Gastroesophageal sphincter (tissue), 4 donors: Measurements from ENCODE around the gene SPINT2. TPM values are rescaled to one million over a fixed set of nuclear protein-coding genes. Genes with fewer than 3 reads are reported as not detected.

Experiments used
- ATAC-seq: fragments of 150-250 bp; one replicate; pipeline ENCODE4 v1.9.1; 2016; ENCODE audit warnings: mild to moderate bottlenecking, moderate library complexity
- H3K27ac ChIP-seq, 4 donors: fragments of 200-600 bp; sonication (generic) in 3 of 4; 1 replicate in 3 of 4; 2 replicates in 1 of 4; pipeline ENCODE4 v1.5.1; 2016 to 2019
- H3K27me3 ChIP-seq: fragments of 200-600 bp; sonication (generic); one replicate; pipeline ENCODE4 v1.5.1; 2019
- H3K36me3 ChIP-seq, 2 donors: fragments of 200-600 bp; sonication (generic); one replicate each; pipeline ENCODE4 v1.5.1; 2019; ENCODE audit warnings: control low read depth in 1 of 2
- H3K4me1 ChIP-seq, 3 donors: fragments of 200-600 bp; sonication (generic); 1 replicate in 2 of 3; 2 replicates in 1 of 3; pipeline ENCODE4 v1.5.1; 2016 to 2019; ENCODE audit warnings: control low read depth in 2 of 3
- H3K4me3 ChIP-seq, 2 donors: fragments of 200-600 bp; sonication (generic); one replicate each; pipeline ENCODE4 v1.5.1; 2019; ENCODE audit warnings: mild to moderate bottlenecking in 1 of 2, moderate library complexity in 1 of 2
- H3K9me3 ChIP-seq, 3 donors: fragments of 200-600 bp; sonication (generic); one replicate each; pipeline ENCODE4 v1.5.1; 2017 to 2019; ENCODE audit warnings: control low read depth in 2 of 3
- CTCF ChIP-seq, 4 experiments: fragments of 200-600 bp in 2 of 4; fragments of 450-650 bp in 2 of 4; sonication (generic) in 1 of 4; IDR thresholded peaks; one replicate each; pipeline ENCODE4 v1.5.1; 2017 to 2019; ENCODE audit warnings: antibody characterized with exemption in 4 of 4, mild to moderate bottlenecking in 2 of 4, moderate library complexity in 2 of 4
- EP300 ChIP-seq: sonication (generic); formaldehyde crosslinking; IDR thresholded peaks from one replicate; pipeline ENCODE4 v1.6.1; 2017; ENCODE audit warnings: antibody characterized with exemption, mild to moderate bottlenecking
- POLR2A ChIP-seq, 2 donors: fragments of 450-650 bp; IDR thresholded peaks; one replicate each; pipeline ENCODE4 v1.6.1; 2017; ENCODE audit warnings: antibody characterized with exemption in 2 of 2, mild to moderate bottlenecking in 2 of 2, moderate library complexity in 1 of 2
- POLR2AphosphoS5 ChIP-seq: sonication (generic); formaldehyde crosslinking; IDR thresholded peaks from one replicate; pipeline ENCODE4 v1.6.1; 2017; ENCODE audit warnings: antibody characterized with exemption
- WGBS, 2 donors: methylation state at CpG; one replicate each; pipeline ENCODE4 v1.1.5; 2018; ENCODE audit warnings: low coverage in 1 of 2; 5-methylcytosine and 5-hydroxymethylcytosine counted together
- total RNA-seq, 4 donors: library from RNA; depleted of rRNA; stranded (reverse); fragments of >200 nt; gene quantifications; one replicate each; pipeline ENCODE4 v1.1.0, GENCODE V29; 2016

Gene SPINT2
- total RNA-seq, 4 donors from 2014 or later, result 2.1 to 51.7 (median 10.9) TPM

GRCh38 chr19:38274739-38275138 is 10.4 kb downstream of the SPINT2 start:
- 39 to 54% methylated on average over 8 of the region's 9 CpGs for WGBS, 2 donors
- ATAC-seq, result no peak
- no peaks in the 10 kb centered on the region for H3K36me3 ChIP-seq
- no peaks in the 10 kb centered on the region for H3K27me3 ChIP-seq
- TF ChIP-seq POLR2A (IDR thresholded peaks at IDR 0.05), result no peak
- H3K27ac ChIP-seq, result no peak overlapping the region
- H3K9me3 ChIP-seq, result no peaks in the 10 kb centered on the region
- H3K4me3 ChIP-seq, result no peak overlapping the region
- peaks cover 0 to 32% (median 12%) of the 10 kb centered on the region in 3 donors for H3K4me1 ChIP-seq

GRCh38 chr19:38276942-38277517 is 12.7 kb downstream of the SPINT2 start:
- H3K36me3 ChIP-seq, result no peaks in the 10 kb centered on the region
- no peak overlapping the region for H3K4me3 ChIP-seq
- ATAC-seq, result no peak
- no peaks in the 10 kb centered on the region for H3K27me3 ChIP-seq
- peaks cover 0 to 32% (median 12%) of the 10 kb centered on the region in 3 donors for H3K4me1 ChIP-seq
- H3K27ac ChIP-seq, result peak overlapping the region in 3 of 4 donors; percentile 67 to 79 (median 70)
- 86 to 93% methylated on average over 3 to 6 of the region's 7 CpGs for WGBS, 2 donors
- H3K9me3 ChIP-seq, result no peaks in the 10 kb centered on the region
- no peak for TF ChIP-seq EP300
- no peak for TF ChIP-seq POLR2AphosphoS5
- TF ChIP-seq POLR2A (IDR thresholded peaks at IDR 0.05), result no peak
- TF ChIP-seq CTCF (IDR thresholded peaks at IDR 0.05), result no peak

- Histone ChIP-seq H3K27me3 (no peaks in the 10 kb centered on the region), H3K9me3 (no peaks in the 10 kb centered on the region), H3K4me1 (peaks cover 0 to 32% (median 12%) of the 10 kb centered on the region in 3 donors), H3K27ac (peak overlapping the region in 3 of 4 donors; percentile 67 to 79 (median 70)), H3K36me3 (no peaks in the 10 kb centered on the region), H3K4me3 (no peak overlapping the region)
- WGBS, 2 donors, result 31 to 56% methylated on average over 5 of the region's 5 CpGs
- ATAC-seq, result peak; percentile 26
- TF ChIP-seq POLR2AphosphoS5 (no peak), EP300 (no peak), POLR2A (IDR thresholded peaks at IDR 0.05) (no peak)
These were observed 13.2 kb downstream of the SPINT2 start for GRCh38 chr19:38277549-38277948.

- Histone ChIP-seq H3K27ac (peak overlapping the region; percentile 13 to 79 (median 68)), H3K4me3 (no peak overlapping the region), H3K36me3 (no peaks in the 10 kb centered on the region), H3K27me3 (no peaks in the 10 kb centered on the region), H3K9me3 (no peaks in the 10 kb centered on the region), H3K4me1 (peaks cover 0 to 32% (median 12%) of the 10 kb centered on the region in 3 donors)
- TF ChIP-seq POLR2AphosphoS5 (peak; percentile 69), POLR2A (IDR thresholded peaks at IDR 0.05) (no peak), EP300 (no peak), CTCF (IDR thresholded peaks at IDR 0.05) (no peak)
- peak; percentile 81 for ATAC-seq
- WGBS, 2 donors, result 45 to 64% methylated on average over 4 to 7 of the region's 9 CpGs
These were observed 13.8 kb downstream of the SPINT2 start for GRCh38 chr19:38277969-38278680.

- no peaks in the 10 kb centered on the region for H3K27me3 ChIP-seq
- peaks cover 0 to 32% (median 12%) of the 10 kb centered on the region in 3 donors for H3K4me1 ChIP-seq
- no peak for TF ChIP-seq POLR2A (IDR thresholded peaks at IDR 0.05)
- H3K36me3 ChIP-seq, result no peaks in the 10 kb centered on the region
- H3K9me3 ChIP-seq, result no peaks in the 10 kb centered on the region
- 28 to 44% methylated on average over 2 of the region's 2 CpGs for WGBS, 2 donors
- no peak overlapping the region for H3K4me3 ChIP-seq
- no peak for ATAC-seq
- peak overlapping the region; percentile 13 to 79 (median 68) for H3K27ac ChIP-seq
These were observed 14.4 kb downstream of the SPINT2 start for GRCh38 chr19:38278751-38279150.

- H3K27ac ChIP-seq, result peak overlapping the region in 2 of 4 donors; percentile 10 to 24
- no peaks in the 10 kb centered on the region for H3K27me3 ChIP-seq
- peaks cover 0 to 26% (median 12%) of the 10 kb centered on the region in 3 donors for H3K4me1 ChIP-seq
- 66 to 93% methylated on average over 5 to 13 of the region's 17 CpGs for WGBS, 2 donors
- no peaks in the 10 kb centered on the region for H3K9me3 ChIP-seq
- no peak for ATAC-seq
- no peaks in the 10 kb centered on the region for H3K36me3 ChIP-seq
- TF ChIP-seq POLR2AphosphoS5 (no peak), CTCF (IDR thresholded peaks at IDR 0.05) (no peak), POLR2A (IDR thresholded peaks at IDR 0.05) (no peak), EP300 (no peak)
- no peak overlapping the region for H3K4me3 ChIP-seq
These were observed 15.9 kb downstream of the SPINT2 start for GRCh38 chr19:38280030-38280921.
